ENCODE measurements around the gene ARL8A. TPM values are rescaled to one million over a fixed set of nuclear protein-coding genes. Genes with fewer than 3 reads are reported as not detected.

The ARL8A gene
- total RNA-seq, 3 donors from 2014 or later, result 48.9 to 55.0 (median 52.1) TPM

DNA sequence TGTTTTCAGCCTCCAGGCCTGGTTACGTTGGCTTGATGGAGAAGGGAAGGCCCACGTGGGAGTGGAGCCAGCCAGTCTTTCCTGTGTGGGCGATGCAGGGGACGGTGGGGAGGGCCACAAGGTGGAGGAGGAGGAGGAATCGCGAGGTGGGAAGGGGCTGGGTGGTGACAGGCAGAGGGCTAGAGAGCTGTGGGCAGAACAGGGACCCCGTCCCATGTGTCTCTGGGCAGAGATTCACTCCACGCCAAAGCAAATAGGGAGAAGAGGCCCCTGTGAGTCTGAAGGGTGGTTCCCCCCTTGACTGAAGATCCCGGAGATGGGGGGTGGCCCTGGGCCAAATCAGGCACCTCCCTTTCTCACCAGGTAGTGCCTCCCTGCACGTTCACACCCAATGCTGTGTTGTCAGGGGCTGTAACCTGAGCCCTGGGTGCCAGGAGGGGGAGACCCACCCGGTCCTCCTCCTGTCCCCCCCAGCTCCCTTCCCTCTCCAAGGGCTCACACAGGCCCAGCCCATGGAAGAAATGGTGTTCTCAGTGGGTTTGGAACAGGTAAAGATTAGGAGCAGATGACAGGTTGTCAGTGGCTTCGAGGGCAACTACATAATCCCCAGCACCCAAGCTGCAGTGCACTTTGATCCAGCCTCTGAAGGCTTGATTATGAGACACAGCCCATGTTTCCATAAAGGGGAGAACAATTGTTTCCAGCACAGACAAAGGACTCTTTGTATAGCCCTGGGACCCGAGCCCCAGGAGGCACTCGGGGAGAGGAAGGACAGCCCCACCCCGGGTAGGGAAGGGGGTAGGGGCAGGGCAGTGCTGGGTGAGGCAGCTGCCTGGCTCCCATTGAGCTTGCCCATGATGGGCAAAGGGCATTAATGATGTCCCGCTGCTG lies 59.5 kb downstream of the ARL8A start:
- Mint-ChIP-seq H3K27me3 (ENCODE audit: low read depth) (no peaks in the 10 kb centered on the region), H3K36me3 (ENCODE audit: insufficient read depth) (no peaks in the 10 kb centered on the region), H3K9me3 (no peaks in the 10 kb centered on the region), H3K4me3 (no peak overlapping the region), H3K4me1 (ENCODE audit: low read depth) (no peaks in the 10 kb centered on the region)
- ATAC-seq (no peak), DNase-seq (no peak)

Other genes with a start within 250 kb of the ARL8A start
- under 1 TPM in 2 of 3 donors, not detected in 1; 0.08 to 0.14 TPM for gene LMOD1, start 198.2 kb downstream of the ARL8A start, total RNA-seq
- gene TIMM17A, start 189.2 kb downstream of the ARL8A start, total RNA-seq, result 100 to 1,000 TPM; 144 to 160 (median 146) TPM
- 10 to 100 TPM; 14.3 to 20.2 (median 17.5) TPM for gene RNPEP, start 162.1 kb downstream of the ARL8A start, total RNA-seq
- gene ELF3, start 134.2 kb downstream of the ARL8A start, total RNA-seq, result 1 to 10 TPM in 2 of 3 donors, under 1 TPM in 1; 0.87 to 1.4 (median 1.0) TPM
- gene GPR37L1, start 21.8 kb downstream of the ARL8A start, total RNA-seq, result not detected
- gene PTPN7, start 15.9 kb upstream of the ARL8A start, total RNA-seq, result 100 to 1,000 TPM; 304 to 352 (median 331) TPM
- under 1 TPM in 2 of 3 donors, not detected in 1; 0.08 to 0.21 TPM for gene LGR6, start 49.1 kb upstream of the ARL8A start, total RNA-seq
- 10 to 100 TPM; 45.2 to 62.3 (median 60.6) TPM for gene UBE2T, start 197.2 kb upstream of the ARL8A start, total RNA-seq
- 1 to 10 TPM; 4.7 to 8.1 (median 5.4) TPM for gene PPP1R12B, start 204.0 kb upstream of the ARL8A start, total RNA-seq